GM18858 (cell line): ENCODE data around the gene PTPRD.

Experiments used
- ATAC-seq: cut with Tn5 transposase; IDR thresholded peaks from one replicate; pipeline ENCODE4 v1.9.1; 2021; ENCODE audit not compliant: unreplicated experiment

PTPRD gene

DNA sequence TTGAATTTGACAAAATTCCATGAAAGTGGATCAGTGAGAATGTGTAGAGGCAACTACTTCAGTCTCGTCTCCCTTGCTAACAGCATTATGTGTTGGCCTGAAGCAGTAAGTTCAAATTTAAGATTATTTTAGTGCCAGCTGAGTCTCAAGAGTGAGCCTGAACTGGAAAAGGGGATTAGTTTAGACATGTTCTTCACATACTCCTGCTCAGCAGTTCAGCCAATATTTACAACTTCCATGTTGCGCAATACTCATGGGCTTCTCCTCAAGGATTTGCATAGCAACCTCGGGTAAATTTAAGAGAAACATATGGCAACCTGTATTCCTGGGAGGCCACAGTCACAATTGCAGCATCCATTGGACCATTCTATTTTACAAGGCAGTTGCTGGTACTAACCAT lies 553.8 kb downstream of the PTPRD start:
- ATAC-seq = no peak

DNA sequence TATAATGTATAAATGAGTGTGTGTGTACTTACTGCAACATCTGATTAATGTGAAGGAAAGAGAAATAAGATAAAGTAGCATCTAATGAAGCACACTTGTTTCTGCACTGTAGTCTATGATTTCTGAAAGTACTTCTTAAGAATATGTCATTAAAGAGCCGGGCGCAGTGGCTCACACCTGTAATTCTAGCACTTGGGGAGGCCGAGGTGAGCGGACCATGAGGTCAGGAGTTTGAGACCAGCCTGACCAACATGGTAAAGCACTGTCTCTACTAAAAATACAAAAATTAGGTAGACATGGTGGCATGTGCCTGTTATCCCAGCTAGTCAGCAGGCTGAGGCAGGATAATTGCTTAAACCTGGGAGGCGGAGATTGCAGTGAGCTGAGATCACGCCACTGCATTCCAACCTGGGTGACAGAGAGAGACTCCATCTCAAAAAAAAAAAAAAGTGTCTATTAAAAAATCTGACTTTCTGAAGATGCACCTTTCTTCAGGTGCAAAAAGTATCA lies 556.9 kb downstream of the PTPRD start:
- no peak for ATAC-seq

DNA sequence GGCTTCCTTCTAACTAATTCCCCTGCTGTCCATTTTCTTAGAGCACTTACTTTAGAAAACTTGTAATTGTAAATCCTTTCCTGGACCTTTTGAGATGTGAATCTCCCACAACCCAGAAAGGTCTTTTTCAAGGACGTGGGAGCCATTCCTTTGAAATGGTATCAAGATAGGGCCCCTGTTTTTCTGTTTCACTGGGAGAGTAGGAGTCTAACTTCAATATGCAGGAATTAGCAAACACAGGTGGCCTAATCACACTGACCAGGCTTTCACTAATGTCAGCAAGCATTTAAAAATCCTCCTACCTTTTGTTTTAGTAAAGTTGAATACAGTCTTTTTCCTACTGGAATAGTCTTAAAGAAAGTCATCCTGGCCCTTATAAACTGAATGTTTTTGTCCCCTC lies 558.3 kb downstream of the PTPRD start:
- ATAC-seq = no peak

DNA sequence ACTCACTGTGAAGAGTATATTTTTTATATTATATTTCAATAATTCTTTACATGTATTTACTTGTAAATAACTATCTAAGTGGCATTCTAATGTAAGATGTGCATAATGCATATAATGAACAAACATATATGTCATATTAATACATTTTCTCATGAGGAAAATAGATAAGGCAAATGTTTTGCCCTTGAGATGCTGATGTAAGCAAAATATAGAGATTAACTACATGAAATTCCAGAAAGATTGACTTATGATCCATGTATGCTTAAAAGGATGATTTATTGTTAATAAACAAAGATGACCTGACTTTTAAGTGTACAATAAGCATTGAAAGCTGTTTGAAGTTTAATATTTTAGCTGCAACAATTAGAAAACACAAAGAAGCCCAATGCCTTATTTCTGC lies 559.9 kb downstream of the PTPRD start:
- no peak for ATAC-seq

DNA sequence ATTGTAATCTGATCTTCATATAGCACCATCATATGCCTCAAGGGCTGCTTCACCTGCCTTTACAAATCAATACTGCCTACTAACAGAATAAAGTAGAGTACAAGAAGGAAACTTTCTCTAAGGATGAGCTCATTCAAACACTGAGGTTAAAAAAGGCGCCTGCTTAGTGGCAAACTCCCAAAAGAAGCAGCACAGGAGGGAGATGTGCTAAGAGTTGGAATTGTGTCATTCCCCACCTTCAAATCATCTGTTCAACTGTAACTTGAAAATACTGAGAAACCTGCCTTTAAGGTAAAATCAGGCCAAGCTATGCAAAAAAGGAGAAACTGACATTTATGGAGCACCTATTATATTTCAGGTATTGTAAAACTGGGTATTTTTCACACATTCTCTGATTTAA lies 560.6 kb downstream of the PTPRD start:
- ATAC-seq = no peak

DNA sequence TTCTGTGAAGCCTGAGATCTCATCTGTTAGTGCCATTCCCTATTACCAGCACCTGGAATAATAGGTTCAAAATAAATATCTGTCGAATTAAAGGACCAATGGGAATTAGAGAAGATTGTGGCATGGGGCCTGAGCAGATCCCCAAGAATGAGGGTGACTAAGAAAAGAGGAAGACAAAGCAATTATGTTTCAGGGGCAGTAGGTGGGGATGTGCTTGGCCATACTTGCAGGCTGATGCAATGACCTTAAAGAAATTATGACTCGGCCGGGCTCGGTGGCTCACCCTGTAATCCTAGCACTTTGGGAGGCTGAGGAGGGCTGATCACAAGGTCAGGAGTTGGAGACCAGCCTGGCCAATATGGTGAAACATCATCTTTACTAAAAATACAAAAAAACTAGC lies 562.8 kb downstream of the PTPRD start:
- ATAC-seq = no peak

DNA sequence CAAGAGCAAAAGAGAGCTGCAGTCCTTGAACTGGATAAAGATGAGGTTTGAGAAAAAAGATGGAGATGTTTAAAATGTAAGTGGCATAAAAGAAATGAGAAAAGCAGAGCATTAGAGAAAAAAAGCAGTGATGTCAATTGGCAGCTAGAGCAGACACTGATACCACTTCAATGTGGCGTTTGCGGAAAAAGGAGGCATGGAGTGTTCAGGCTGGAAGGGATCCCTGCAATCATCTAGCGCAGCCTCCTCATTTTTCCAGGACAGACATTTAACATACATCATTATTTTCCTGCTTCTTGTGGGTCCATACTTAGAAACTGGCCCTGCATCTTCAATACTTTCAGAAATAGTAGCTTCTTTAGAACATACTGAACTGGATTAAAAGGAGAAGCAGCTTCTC lies 563.8 kb downstream of the PTPRD start:
- no peak for ATAC-seq

DNA sequence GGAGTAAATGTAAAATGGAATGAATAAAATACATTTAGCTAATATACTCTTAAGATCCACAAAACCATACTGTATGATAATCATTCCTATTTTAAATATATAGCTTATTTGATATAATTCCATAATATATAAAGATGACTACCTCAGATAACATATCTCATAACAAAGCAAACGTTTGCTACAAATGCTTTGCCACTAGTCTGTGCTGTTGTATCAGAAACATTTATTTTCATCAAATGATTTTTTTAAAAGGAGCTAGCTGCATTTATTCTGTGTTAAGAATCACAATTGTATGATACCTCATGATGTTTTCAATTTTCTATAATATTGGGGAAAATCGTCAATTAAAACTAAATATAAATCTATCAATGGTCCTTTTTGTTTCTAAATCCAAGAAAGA lies 567.2 kb downstream of the PTPRD start:
- no peak for ATAC-seq

DNA sequence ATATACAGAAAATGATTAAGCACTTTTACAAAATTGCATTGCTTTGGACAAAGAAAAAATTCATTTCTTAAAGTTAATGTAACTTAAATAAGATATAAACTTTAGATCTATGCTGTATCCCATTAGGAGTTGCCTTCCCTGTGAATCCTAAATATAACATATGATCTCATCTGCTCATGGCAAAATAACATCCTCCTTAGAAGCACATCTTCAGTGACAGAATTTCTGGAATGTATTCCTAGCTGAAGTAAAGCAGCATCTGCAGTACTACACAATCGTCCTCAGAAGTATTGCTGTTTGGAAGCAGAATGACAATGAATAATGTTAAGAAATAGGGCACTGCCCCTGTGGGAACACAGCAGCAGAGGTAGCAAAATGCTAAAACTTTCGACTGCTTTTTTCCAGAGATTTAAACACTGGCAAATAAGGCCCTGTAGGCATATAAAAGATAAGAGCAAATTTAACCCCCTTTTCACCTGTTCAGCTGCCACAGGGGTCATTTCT lies 571.0 kb downstream of the PTPRD start:
- ATAC-seq = no peak

DNA sequence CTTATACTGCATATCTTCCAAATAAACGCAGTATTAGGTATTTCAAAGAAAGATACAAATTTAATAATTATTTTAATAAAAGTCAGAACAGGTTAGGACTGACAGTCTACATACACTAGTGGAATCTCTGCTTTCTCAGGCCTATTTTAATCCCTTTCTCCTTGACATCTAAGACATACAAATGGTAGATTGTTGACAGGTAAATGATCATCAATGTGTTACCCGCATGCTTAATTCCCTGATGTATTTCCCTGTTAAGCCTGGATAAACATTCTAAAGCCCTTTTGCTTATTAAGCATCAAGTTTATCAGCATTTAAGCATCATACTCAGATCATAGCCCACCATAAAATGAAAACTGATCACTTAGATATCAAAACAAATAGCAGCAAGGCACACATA lies 576.7 kb downstream of the PTPRD start:
- ATAC-seq = no peak

DNA sequence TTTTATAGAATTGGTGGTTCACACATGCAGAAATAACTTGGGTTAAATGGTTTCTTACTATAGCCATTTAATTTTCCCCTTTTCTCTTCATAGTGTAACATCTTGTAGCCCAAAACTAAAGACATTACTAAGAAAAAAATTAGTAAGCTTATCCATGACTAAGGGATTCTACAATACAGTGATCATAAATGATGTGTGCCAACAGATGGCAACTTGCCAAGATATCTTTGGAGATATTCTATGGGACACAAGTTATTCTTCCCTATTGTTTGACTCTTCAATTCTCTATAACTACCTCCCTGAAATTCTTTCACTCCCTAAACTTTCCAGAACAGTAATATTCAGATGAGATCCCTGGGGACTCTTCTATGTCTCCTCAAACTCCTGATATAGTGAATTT lies 580.6 kb downstream of the PTPRD start:
- ATAC-seq = no peak

DNA sequence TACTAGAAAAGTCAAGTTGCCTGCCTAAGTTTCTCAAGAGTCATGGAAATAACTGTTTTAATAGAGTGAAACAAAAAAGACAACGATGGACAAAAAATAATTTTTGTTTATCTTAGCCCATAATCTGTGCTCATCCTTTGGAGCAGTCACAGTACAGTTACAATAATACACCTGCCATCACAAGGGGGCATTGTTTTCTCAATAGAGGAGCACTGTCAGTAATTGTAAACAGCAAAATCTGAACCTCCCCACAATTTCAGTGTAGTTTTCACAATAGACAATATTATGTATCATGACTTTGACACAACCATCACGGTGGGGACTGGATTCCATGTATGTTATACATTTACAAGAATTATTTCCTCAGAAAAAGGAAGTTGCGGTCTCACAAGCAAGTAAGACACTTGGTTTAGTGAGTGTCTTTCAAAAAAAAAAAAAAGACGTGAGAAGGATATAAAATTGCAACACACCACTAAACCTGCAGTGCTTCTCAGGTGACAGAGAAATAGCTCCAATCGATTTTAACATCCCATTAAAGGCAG lies 586.3 kb downstream of the PTPRD start:
- no peak for ATAC-seq

DNA sequence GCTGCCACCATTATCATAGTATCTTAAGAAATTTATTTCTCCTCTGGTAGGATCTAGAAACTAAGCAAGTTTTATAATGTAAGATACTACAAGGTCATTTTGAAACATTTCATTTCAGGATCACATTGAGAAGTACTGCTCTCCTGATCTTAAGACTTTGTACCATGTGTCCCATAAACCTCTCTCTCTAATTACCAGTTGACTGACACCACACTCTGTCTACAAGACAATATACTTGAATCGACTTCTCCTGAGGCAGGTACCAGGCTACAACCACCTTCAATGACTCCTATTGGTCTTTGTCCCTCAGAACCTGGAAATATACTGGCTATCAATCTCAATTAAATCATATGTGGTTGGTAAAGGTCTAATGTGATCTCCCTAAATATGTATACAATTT lies 597.0 kb downstream of the PTPRD start:
- ATAC-seq = no peak

DNA sequence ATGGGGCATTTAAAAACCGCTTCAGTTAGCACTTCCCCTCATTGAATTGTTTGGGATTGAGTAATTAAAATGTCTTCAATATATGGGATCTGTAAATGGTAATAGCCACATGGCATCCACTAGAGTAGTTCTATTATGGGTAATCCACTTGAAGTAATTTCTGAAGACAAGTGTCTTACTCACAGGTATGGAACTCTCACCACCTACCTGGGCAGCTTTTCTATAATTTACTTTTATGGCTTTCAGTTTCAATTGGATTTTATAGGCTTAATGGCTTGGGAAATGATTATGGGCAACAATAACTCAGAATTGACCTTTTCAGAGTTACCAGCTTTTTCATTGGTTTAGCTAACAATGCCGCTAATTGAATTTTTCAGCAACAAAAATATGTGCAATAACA lies 597.9 kb downstream of the PTPRD start:
- ATAC-seq = no peak

DNA sequence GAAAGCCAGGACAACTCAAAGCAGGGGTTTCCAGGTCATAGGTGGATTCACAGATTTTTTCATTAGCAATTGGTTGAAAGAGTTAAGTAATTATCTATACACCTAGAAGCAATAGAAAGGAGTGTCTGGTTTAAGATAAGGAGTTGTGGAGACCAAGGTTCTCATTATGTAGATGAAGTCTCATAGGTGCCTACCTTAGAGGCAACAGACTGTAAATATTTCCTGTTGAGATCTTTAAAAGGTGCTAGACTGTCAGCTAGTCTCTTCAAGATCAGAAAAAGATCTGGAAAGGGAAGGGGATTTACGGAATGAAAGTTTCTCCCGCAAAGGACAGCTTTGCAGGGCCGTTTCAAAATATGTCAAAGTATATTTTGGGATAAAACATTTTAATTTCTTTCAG lies 603.4 kb downstream of the PTPRD start:
- no peak for ATAC-seq

DNA sequence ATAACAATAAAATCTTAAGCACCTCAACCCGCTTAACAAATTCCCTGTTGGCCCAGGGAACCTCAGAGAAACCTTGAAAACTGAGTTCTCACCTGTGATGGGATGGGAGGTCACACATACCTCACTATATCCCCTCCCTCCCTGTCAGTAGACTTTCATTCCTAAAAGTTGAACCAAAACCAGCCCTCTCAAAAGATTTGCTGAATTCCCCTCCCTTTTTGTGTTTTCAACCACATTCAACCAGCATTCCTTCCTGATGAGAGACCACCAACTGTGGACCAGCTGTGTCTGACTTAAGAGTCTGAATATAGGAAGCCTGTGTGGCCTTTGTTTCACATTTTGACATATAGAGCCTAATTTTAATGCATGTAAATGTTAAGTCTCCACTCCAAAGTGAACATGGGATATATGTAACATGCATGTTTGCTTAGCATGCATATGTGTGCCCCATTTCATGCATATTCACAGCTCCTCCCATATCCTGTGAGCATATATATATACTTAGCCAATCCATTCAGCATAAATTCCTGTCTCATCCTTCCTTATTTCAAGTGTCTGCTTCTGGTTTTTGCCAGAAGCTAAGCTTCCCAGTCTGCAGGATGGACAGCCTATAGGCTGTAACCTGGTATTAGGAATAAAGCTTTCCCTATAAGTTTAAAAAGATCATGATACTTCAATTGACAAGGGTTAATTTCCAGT lies 604.6 kb downstream of the PTPRD start:
- no peak for ATAC-seq

DNA sequence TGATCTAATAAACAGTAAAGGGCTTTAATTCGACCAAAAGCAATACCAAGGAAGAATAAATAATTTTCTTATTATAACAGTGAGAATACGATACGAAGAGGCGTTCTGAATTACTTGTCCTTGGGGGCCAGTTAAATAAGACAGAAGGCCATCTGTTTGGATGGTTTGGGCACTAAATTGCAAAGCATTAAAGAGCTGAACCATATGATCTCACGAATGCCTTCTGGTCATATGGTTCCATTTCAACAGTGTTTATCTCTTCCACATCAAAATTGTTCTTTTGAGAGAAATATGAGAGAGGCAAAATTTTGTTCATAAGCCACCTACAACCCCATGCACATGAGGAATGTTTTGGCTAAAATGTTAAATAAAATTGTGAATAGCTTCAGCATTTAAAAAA lies 605.4 kb downstream of the PTPRD start:
- no peak for ATAC-seq

DNA sequence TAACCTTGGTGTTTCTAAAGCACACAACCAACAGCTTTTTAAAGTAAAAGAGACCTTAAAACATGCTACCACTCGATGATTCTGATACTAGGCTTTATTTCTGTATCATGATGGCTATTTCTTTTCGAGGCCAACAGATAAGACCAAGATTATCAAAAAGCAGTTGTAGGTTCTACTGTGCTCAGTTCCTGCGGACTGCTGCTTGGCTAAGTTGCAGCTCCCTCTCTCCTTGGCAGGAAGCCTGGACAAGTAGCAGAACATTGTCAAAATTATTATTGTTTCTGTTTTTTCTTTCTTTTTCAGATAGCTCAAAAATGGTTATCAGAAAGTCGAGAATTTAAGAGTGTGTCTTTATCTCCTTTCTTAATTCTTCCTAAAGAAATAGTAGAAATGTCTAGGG lies 607.6 kb downstream of the PTPRD start:
- no peak for ATAC-seq

DNA sequence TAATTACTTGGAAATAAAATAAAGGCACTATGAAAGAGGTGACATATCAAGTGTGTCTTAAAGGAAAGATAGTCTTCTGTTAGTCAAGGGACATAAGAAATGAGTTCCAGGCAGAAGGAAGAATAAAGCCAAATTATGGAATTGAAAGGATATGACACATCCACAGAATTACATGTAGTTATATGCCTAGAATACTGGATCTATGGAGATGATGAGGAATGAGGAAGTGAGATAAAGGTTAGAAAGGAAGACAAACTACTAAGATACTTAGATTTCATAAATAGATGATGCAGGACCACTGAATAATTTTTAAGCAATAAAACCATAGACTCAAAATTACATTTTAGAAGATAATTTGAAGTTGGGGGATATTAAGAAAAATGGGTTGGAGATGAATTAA lies 609.8 kb downstream of the PTPRD start:
- ATAC-seq = no peak

DNA sequence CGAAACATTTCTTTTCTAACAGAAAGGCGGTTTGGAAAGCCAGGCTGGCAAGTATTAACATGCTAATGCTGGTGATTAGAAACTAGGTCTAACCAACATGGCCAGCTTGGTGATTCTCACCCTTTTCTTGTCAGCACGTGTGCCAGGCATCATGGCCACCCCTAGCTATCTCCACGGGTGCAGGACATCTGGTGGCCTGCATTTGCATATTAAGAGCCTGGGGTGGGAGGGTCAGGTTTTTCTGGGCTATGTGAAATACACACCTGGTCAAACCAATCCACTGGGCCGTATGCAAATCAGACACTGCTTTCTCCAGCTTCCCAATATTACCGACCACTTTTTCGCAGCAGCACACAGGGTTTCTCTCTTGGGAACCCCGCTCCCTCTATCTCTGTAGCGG lies 612.1 kb downstream of the PTPRD start:
- no peak for ATAC-seq

DNA sequence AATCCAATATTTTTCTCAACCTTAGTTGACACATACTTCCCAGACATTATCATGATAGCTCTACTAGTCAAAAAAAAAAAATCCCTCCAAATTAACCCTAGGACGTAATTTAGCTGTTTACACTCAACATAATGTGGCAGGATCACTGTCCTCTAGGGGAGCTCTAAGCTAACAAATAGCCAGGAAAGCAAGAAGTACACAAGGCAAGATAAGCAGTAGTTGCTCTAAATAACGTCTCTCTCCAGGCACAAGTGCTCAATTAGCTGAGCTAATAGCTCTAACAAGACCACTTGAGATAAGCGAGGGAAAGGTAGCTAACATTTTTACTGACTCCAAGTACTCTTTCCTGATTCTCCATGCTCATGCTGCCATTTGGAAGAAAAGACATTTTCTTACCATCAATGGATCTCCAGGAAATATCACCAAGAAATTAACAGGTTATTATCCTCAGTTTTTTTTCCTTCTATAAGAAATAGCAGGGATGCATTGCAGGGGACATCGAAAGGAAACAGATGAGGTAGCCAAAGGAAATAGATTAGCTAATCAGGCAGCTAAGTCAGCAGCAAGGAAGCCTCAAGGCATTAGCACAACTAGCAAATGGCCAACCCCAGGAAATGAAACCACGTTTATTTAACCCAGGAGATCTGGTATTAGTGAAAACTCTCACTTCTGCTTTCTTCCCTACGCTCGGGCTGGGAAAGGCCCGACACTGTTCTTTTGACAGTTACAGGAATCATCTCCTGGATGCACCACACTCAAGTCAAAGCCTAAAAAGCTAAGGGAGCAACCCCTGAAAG lies 614.1 kb downstream of the PTPRD start:
- ATAC-seq = peak; percentile 58

DNA sequence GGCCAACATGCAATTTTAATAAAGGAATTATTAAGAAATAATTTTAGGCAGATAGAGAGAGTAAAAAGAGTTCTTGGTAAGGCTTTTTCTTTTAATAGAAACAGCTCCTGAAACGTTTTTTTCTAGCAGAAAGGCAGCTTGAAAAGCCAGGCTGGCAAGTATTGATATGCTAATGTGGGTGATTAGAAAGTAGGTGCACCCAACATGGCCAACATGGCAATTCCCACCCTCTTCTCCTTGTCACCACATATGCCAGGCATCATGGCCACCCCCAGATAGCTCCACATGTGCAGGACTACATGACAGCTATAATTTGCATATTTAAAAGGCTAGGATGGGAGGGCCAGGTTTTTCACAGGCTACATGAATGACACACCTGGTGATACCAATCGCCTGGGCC lies 615.2 kb downstream of the PTPRD start:
- ATAC-seq = no peak
